Neural progenitor cell (in vitro differentiated cells): Measurements from ENCODE around the gene ITPR1. TPM values are rescaled to one million over a fixed set of nuclear protein-coding genes. Genes with fewer than 3 reads are reported as not detected.

Experiments used
- DNase-seq: peaks from one replicate; pipeline ENCODE4 v3.0.0-alpha.2; 2016; ENCODE audit warnings: low spot score
- H2AFZ ChIP-seq: fragments of 200-600 bp; sonication (generic); replicated peaks from 2 replicates; pipeline ENCODE4 v1.6.1; 2016; ENCODE audit warnings: antibody characterized with exemption
- H3F3A ChIP-seq: fragments of 200-600 bp; sonication (generic); 2 replicates; pipeline ENCODE4 v1.6.1; 2016; ENCODE audit warnings: antibody characterized with exemption, low read depth
- H3K27ac ChIP-seq: fragments of 200-600 bp; sonication (generic); 2 replicates; pipeline ENCODE4 v1.5.1; 2016; ENCODE audit warnings: mild to moderate bottlenecking
- H3K27me3 ChIP-seq: fragments of 200-600 bp; sonication (generic); 2 replicates; pipeline ENCODE4 v1.6.1; 2016; ENCODE audit warnings: mild to moderate bottlenecking, moderate library complexity
- H3K36me3 ChIP-seq: fragments of 200-600 bp; sonication (generic); 2 replicates; pipeline ENCODE4 v1.5.1; 2016
- H3K4me1 ChIP-seq: fragments of 200-600 bp; sonication (generic); 2 replicates; pipeline ENCODE4 v1.6.1; 2016; ENCODE audit warnings: mixed run types
- H3K4me2 ChIP-seq: fragments of 200-600 bp; sonication (generic); 2 replicates; pipeline ENCODE4 v1.6.1; 2016
- H3K4me3 ChIP-seq: fragments of 200-600 bp; sonication (generic); 2 replicates; pipeline ENCODE4 v1.5.1; 2016
- H3K79me2 ChIP-seq: fragments of 200-600 bp; sonication (generic); 2 replicates; pipeline ENCODE4 v1.6.1; 2016; ENCODE audit warnings: low read depth
- H3K9ac ChIP-seq: fragments of 200-600 bp; sonication (generic); 2 replicates; pipeline ENCODE4 v1.6.1; 2016
- H3K9me3 ChIP-seq: fragments of 200-600 bp; sonication (generic); 2 replicates; pipeline ENCODE4 v1.5.1; 2016; ENCODE audit warnings: low read depth
- H4K20me1 ChIP-seq: fragments of 200-600 bp; sonication (generic); 2 replicates; pipeline ENCODE4 v1.6.1; 2016; ENCODE audit warnings: low read depth
- H3K27ac Mint-ChIP-seq: 3 replicates; pipeline ENCODE4 v1.8.0; 2021; ENCODE audit warnings: mixed read lengths
- H3K27me3 Mint-ChIP-seq: 2 replicates; pipeline ENCODE4 v1.8.0; 2022; ENCODE audit warnings: low read depth, mild to moderate bottlenecking, inconsistent platforms, moderate library complexity, mixed read lengths; ENCODE audit not compliant: insufficient read depth
- H3K36me3 Mint-ChIP-seq: 3 replicates; pipeline ENCODE4 v1.8.0; 2021; ENCODE audit warnings: mixed read lengths
- H3K4me1 Mint-ChIP-seq: 3 replicates; pipeline ENCODE4 v1.8.0; 2021; ENCODE audit warnings: mixed read lengths
- H3K4me3 Mint-ChIP-seq: 3 replicates; pipeline ENCODE4 v1.8.0; 2021; ENCODE audit warnings: mild to moderate bottlenecking, moderate library complexity, mixed read lengths
- H3K9me3 Mint-ChIP-seq: 3 replicates; pipeline ENCODE4 v1.8.0; 2020; ENCODE audit warnings: mixed read lengths
- CTCF ChIP-seq: fragments of 200-600 bp; sonication (generic); IDR thresholded peaks from 2 replicates; pipeline ENCODE4 v1.5.1; 2017; ENCODE audit warnings: antibody characterized with exemption, mild to moderate bottlenecking
- EZH2 ChIP-seq: fragments of 200-600 bp; sonication (generic); IDR thresholded peaks from 2 replicates; pipeline ENCODE4 v1.6.1; 2017; ENCODE audit warnings: antibody characterized with exemption, mild to moderate bottlenecking, moderate library complexity
- EZH2phosphoT487 ChIP-seq: fragments of 200-600 bp; sonication (generic); IDR thresholded peaks from 2 replicates; pipeline ENCODE4 v1.6.1; 2017; ENCODE audit warnings: antibody characterized with exemption
- total RNA-seq: library from RNA; depleted of rRNA; stranded (reverse); fragments of >200 nt; gene quantifications from 2 replicates; pipeline ENCODE4 v1.2.3, GENCODE V29; 2015; ENCODE audit warnings: low replicate concordance

The ITPR1 gene
- total RNA-seq, 1 donor from 2014 or later: 5.0 TPM

GRCh38 chr3:4812591-4812990, 319.4 kb downstream of the ITPR1 start:
- DNase-seq: no peak
- TF ChIP-seq EZH2phosphoT487 (no peak), EZH2 (no peak), CTCF (no peak)
- Mint-ChIP-seq H3K4me1 (peaks cover 3% of the 10 kb centered on the region), H3K27ac (no peak overlapping the region), H3K4me3 (no peak overlapping the region), H3K9me3 (peaks cover 18% of the 10 kb centered on the region), H3K36me3 (peaks cover 19% of the 10 kb centered on the region), H3K27me3 (no peaks in the 10 kb centered on the region)
- Histone ChIP-seq H3K27me3 (no peaks in the 10 kb centered on the region), H2AFZ (no peak overlapping the region), H3K79me2 (no peaks in the 10 kb centered on the region), H3K9me3 (no peaks in the 10 kb centered on the region), H3K4me2 (no peak overlapping the region), H3K36me3 (no peaks in the 10 kb centered on the region), H3K9ac (no peak overlapping the region), H3K4me1 (no peaks in the 10 kb centered on the region), H4K20me1 (no peaks in the 10 kb centered on the region), H3F3A (no peaks in the 10 kb centered on the region), H3K4me3 (no peak overlapping the region), H3K27ac (no peak overlapping the region)

GRCh38 chr3:4813909-4814304, 320.8 kb downstream of the ITPR1 start:
- Mint-ChIP-seq H3K4me1 (peaks cover 3% of the 10 kb centered on the region), H3K27ac (peak overlapping the region; percentile 76), H3K4me3 (no peak overlapping the region), H3K27me3 (no peaks in the 10 kb centered on the region), H3K9me3 (peaks cover 26% of the 10 kb centered on the region), H3K36me3 (peaks cover 29% of the 10 kb centered on the region)
- Histone ChIP-seq H3K27ac (no peak overlapping the region), H3K4me3 (no peak overlapping the region), H3F3A (no peaks in the 10 kb centered on the region), H3K9me3 (no peaks in the 10 kb centered on the region), H3K27me3 (no peaks in the 10 kb centered on the region), H3K4me2 (no peak overlapping the region), H3K36me3 (no peaks in the 10 kb centered on the region), H3K9ac (no peak overlapping the region), H4K20me1 (no peaks in the 10 kb centered on the region), H2AFZ (no peak overlapping the region), H3K4me1 (no peaks in the 10 kb centered on the region), H3K79me2 (no peaks in the 10 kb centered on the region)
- DNase-seq: no peak
- TF ChIP-seq EZH2 (no peak), CTCF (no peak), EZH2phosphoT487 (no peak)

GRCh38 chr3:4814305-4814903, 321.3 kb downstream of the ITPR1 start:
- no peak for TF ChIP-seq EZH2
- no peak for TF ChIP-seq EZH2phosphoT487
- TF ChIP-seq CTCF: no peak
- Histone ChIP-seq H3K79me2 (no peaks in the 10 kb centered on the region), H3K27me3 (no peaks in the 10 kb centered on the region), H3K4me2 (no peak overlapping the region), H3K4me1 (no peaks in the 10 kb centered on the region), H3F3A (no peaks in the 10 kb centered on the region), H3K4me3 (no peak overlapping the region), H2AFZ (no peak overlapping the region), H3K9ac (no peak overlapping the region), H3K36me3 (no peaks in the 10 kb centered on the region), H3K27ac (no peak overlapping the region), H3K9me3 (no peaks in the 10 kb centered on the region), H4K20me1 (no peaks in the 10 kb centered on the region)
- Mint-ChIP-seq H3K27me3 (no peaks in the 10 kb centered on the region), H3K9me3 (peaks cover 26% of the 10 kb centered on the region), H3K4me1 (peaks cover 3% of the 10 kb centered on the region), H3K27ac (peak overlapping the region; percentile 76), H3K4me3 (no peak overlapping the region), H3K36me3 (peaks cover 29% of the 10 kb centered on the region)
- DNase-seq: no peak
